Mucosa of gallbladder (tissue), 1 donor: ENCODE results near the gene AOC3. TPM values are rescaled to one million over a fixed set of nuclear protein-coding genes. Genes with fewer than 3 reads are reported as not detected.
"Not testable (repeated sequence)": the region's sequence is repeated elsewhere in the genome, so short reads cannot be mapped to it uniquely, and the experiment has no call there.

Experiments used
- DNase-seq: peaks from one replicate; pipeline ENCODE4 v3.0.0-alpha.2; 2020; ENCODE audit warnings: low spot score
- total RNA-seq: library from RNA; stranded (reverse); gene quantifications from one replicate; pipeline ENCODE4 v1.2.1, GENCODE V29; 2021
- donor health status: DM: no; HTN: no; CAD: no.

AOC3 gene
- total RNA-seq, 1 donor from 2014 or later, result 125 TPM

- DNase-seq, result no peak
Measured at GRCh38 chr17:42844271-42844670, 6.7 kb upstream of the AOC3 start, which contains the start of gene AOC2. TSS of gene AOC2 (plus strand) at chr17:42844580. CDS start at chr17:42844627, 47 bp downstream.

GRCh38 chr17:42844761-42845555, 6.0 kb upstream of the AOC3 start:
- no peak for DNase-seq

- no peak for DNase-seq
Measured at GRCh38 chr17:42845556-42845917, 5.5 kb upstream of the AOC3 start.

- DNase-seq, result no peak
Measured at GRCh38 chr17:42845918-42846593, 4.9 kb upstream of the AOC3 start.

GRCh38 chr17:42846594-42847280, 4.3 kb upstream of the AOC3 start:
- no peak for DNase-seq

GRCh38 chr17:42848093-42848492, 2.9 kb upstream of the AOC3 start:
- no peak for DNase-seq

GRCh38 chr17:42849031-42849430, 2.0 kb upstream of the AOC3 start:
- no peak for DNase-seq

GRCh38 chr17:42849451-42850181, 1.4 kb upstream of the AOC3 start:
- DNase-seq, result no peak

GRCh38 chr17:42851371-42852240, 607 bp downstream of the AOC3 start:
- not testable (repeated sequence) for DNase-seq

GRCh38 chr17:42852351-42852750, 1.4 kb downstream of the AOC3 start:
- DNase-seq, result no peak

- peak; percentile 21 for DNase-seq
Measured at GRCh38 chr17:42853004-42853403, 2.0 kb downstream of the AOC3 start.

- no peak for DNase-seq
Measured at GRCh38 chr17:42853597-42853967, 2.6 kb downstream of the AOC3 start.

- no peak for DNase-seq
Measured at GRCh38 chr17:42853968-42854790, 3.2 kb downstream of the AOC3 start.

- no peak for DNase-seq
Measured at GRCh38 chr17:42855048-42855596, 4.1 kb downstream of the AOC3 start.

- not testable (repeated sequence) for DNase-seq
Measured at GRCh38 chr17:42856093-42856492, 5.1 kb downstream of the AOC3 start.

GRCh38 chr17:42856516-42856915, 5.5 kb downstream of the AOC3 start:
- DNase-seq, result not testable (repeated sequence)

GRCh38 chr17:42857389-42857788, 6.4 kb downstream of the AOC3 start:
- no peak for DNase-seq

GRCh38 chr17:42865638-42866094, 14.7 kb downstream of the AOC3 start:
- DNase-seq, result no peak

- DNase-seq, result no peak
Measured at GRCh38 chr17:42866216-42866615, 15.2 kb downstream of the AOC3 start.
